Activated effector memory CD4-positive, alpha-beta T cell treated with Interleukin-2 at 50 U/mL for 16 hours (primary cell): ENCODE measurements around the gene TRIM71.
"Not testable (repeated sequence)": the region's sequence is repeated elsewhere in the genome, so short reads cannot be mapped to it uniquely, and the experiment has no call there.

ENCODE experiments used
- DNase-seq: peaks from one replicate; pipeline ENCODE4 v3.0.0-alpha.2; 2020

Gene TRIM71

DNA sequence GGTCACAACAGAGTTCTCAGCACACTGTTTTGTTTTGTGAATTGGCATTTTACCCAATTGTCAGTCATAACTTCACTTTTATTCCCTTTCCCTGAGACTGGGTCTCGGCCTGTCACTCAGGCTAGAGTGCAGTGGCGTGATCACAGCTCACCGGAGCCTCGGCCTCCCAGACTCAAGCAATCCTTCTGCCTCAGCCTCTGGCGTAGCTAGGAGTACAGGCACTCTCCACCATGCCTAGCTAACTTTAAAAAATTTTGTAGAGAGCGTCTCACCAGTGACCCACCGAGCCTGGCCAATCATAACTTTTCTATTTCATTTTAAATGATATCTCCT, 26.5 kb downstream of the TRIM71 start:
- DNase-seq = no peak

DNA sequence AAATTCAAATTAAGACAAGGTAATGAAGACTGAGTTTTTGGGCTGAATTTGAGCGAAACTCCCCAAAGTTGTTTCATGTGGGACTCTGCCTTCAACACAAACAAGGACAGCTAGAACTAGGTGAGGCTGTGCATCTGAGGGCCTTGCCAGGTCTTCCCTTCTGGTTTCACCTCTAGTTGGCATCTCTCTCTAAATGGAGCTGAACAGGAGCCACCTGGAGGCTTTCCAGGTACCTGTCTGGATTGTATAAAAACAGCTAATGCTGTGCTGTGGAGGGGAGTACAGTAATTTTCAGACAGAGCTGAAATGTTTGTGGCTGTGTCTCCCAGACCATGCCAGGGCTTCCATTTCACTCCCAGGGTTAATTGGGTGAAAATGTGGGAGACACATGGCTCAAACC, 27.1 kb downstream of the TRIM71 start:
- DNase-seq = no peak

- not testable (repeated sequence) for DNase-seq
Measured at GRCh38 chr3:32845546-32845945, 27.7 kb downstream of the TRIM71 start.

DNA sequence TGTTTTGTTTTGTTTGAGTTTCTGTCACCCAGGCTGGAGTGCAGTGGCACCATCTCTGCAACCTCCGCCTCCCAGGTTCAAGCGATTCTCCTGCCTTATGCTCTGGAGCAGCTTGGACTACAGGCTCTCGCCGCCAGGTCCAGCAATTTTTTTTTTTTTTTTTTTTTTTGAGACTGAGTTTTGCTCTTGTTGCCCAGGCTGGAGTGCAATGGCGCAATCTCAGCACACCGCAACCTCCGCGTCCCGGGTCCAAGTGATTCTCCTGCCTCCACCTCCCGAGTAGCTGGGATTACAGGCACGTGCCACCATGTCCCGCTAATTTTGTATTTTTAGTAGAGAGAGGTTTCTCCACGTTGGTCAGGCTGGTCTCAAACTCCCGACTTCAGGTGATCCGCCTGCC, 29.2 kb downstream of the TRIM71 start:
- DNase-seq = not testable (repeated sequence)

DNA sequence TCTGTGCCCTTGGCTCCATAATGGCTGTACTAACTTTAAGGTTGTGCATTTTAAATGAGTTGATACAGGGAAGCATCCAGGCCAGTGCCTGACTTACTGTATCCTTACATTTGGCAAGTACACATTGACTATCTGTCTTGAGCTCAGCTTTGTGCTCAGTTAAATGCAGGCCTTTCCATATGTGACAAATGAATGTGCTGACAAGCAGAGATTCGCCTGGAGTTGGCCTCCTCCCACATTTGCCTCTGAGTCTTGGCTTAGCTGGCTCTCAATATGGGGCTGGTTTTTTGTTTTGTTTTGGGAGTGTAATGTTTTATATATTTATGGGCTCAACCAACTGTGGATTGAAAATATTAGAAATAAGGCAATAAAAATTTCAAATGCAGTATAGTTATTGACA, 29.7 kb downstream of the TRIM71 start:
- no peak for DNase-seq

- DNase-seq = no peak
Measured at GRCh38 chr3:32848215-32848614, 30.4 kb downstream of the TRIM71 start.

DNA sequence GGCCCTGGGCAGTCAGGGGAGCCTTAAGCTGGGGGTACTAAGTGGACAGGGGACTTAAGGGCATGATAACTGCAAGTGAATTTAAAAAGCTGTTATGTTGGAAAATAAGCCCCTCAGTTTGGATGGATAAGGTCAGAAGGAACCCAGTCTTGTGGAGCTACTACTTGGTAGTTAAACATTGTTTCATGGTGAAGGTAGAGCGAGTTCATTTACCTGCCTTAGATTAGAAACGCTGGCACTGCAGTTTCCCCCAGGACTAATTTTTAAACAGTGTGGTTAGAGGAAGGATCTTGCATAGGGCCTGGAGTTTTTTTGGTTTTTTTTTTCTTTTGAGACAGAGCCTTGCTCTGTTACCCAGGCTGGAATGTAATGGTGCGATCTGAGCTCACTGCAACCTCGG, 31.2 kb downstream of the TRIM71 start:
- no peak for DNase-seq

GRCh38 chr3:32850226-32850625, 32.4 kb downstream of the TRIM71 start:
- no peak for DNase-seq

GRCh38 chr3:32850636-32851035, 32.8 kb downstream of the TRIM71 start:
- no peak for DNase-seq

- DNase-seq = no peak
Measured at GRCh38 chr3:32852146-32852545, 34.3 kb downstream of the TRIM71 start.

DNA sequence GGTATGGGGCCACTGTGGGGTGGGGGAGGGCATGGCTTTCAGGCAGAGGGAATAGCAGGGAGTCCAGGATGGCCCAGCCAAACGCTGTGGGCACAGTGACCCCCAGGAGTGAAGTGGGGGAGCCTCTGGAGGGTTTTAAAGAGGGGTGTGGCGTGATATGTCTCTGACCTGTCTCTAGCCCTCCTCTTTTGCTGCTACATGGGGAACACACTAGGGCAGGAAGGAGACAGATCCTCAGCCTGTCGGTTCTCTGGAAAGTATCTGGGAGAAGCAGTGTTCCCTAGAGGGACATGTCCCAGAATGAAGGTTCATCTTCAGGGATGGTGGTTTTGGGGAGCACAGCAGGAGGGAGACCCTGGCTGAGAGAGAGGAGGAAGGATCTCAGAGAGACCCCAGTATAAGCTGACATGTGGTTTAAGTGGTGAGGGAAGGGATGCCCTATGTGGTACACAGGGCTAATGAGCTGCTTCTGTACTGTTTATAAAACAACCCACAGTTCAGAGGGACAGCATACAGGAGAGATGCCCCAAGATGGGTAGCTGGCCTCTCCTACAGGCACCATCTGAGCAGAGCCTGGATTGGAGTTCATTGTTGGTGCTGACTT, 37.7 kb downstream of the TRIM71 start:
- no peak for DNase-seq

GRCh38 chr3:32856355-32856889, 38.6 kb downstream of the TRIM71 start:
- DNase-seq = no peak

GRCh38 chr3:32856901-32857507, 39.2 kb downstream of the TRIM71 start:
- no peak for DNase-seq

- no peak for DNase-seq
Measured at GRCh38 chr3:32857921-32858320, 40.1 kb downstream of the TRIM71 start.

DNA sequence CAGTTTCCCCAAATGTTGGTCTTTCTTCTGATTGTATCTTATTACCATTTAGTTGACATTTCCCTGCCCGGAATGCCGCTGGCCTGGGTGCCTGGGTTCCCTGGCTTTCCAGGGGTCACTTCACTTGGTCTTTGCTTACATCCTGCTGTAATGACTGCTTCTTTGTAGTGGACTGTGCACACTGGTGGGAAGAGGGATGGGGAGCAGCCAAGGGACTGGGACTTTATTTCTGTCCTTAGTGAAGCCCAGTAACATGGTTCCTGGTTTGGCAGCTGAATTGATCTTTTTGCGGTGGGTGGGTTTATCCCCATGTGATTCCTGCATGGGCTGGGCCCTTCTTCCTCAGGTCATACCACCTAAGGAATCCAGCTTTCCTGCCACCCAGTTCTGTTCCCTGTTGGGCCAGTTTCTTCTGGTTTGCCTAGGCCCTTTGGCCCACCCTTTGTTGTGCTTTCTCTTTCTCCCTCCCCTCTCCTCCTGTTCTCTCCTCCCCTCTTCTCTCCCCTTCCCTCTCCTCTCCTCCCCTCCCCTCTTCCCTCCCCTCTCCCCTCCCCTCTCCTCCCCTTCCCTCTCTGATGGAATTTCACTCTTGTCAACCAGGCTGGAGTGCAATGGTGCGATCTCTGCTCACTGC, 41.9 kb downstream of the TRIM71 start:
- no peak for DNase-seq

GRCh38 chr3:32860499-32860898, 42.7 kb downstream of the TRIM71 start:
- no peak for DNase-seq

GRCh38 chr3:32861681-32862080, 43.9 kb downstream of the TRIM71 start:
- no peak for DNase-seq

DNA sequence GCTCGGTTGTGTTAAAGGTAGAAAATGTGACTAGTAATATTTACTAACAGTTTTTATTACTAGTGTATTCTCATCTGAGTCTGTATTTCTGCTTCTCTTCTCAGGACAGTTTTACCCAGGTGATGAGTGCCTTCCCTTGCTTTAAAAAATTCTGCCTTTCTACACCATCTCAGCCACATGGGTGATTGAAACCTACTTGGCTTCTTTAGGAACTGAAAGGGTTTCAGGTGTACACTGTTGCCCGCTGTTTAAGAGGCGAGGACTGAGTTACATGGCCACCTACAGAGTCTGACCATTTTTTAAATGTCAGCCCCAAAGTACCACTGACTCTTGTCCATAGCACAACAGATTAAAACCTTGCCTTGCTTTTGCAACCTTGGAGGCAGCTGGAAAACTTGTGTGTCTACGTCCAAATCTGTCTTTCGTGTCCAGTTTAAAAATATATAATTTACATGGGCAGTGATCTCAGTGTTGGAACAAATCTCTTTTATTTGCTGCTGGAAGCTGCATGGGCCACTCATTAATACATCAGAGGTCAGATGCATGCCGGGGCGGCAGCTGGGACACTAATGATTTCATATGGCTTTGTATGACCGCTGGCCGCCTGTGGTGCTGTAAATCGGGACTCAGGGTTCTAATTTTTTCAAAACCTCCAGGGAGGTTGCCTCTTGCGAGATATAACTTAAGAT, 44.6 kb downstream of the TRIM71 start:
- no peak for DNase-seq

- no peak for DNase-seq
Measured at GRCh38 chr3:32862936-32863487, 45.2 kb downstream of the TRIM71 start.

GRCh38 chr3:32865383-32865782, 47.6 kb downstream of the TRIM71 start:
- no peak for DNase-seq

DNA sequence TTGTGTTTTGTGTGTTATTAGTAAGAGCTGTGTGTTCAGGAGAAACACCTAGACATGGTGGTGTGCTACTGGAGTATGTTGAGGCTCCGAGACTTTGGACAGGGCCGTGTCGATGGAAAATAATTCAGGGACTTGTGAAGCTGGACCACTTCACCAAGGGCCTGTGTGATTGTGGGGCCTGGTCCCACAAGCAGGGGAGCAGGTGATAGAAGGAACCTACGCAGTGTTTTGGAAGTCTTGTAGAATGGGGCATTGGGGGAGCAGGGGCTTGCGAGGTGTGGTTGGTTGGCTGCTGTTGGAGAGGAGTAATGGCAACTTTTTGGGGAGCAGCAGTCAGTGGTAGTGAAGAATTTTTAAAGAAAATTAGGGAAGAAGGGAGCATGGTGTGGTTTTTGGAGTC, 48.7 kb downstream of the TRIM71 start:
- DNase-seq = no peak

GRCh38 chr3:32867954-32868353, 50.2 kb downstream of the TRIM71 start:
- no peak for DNase-seq

DNA sequence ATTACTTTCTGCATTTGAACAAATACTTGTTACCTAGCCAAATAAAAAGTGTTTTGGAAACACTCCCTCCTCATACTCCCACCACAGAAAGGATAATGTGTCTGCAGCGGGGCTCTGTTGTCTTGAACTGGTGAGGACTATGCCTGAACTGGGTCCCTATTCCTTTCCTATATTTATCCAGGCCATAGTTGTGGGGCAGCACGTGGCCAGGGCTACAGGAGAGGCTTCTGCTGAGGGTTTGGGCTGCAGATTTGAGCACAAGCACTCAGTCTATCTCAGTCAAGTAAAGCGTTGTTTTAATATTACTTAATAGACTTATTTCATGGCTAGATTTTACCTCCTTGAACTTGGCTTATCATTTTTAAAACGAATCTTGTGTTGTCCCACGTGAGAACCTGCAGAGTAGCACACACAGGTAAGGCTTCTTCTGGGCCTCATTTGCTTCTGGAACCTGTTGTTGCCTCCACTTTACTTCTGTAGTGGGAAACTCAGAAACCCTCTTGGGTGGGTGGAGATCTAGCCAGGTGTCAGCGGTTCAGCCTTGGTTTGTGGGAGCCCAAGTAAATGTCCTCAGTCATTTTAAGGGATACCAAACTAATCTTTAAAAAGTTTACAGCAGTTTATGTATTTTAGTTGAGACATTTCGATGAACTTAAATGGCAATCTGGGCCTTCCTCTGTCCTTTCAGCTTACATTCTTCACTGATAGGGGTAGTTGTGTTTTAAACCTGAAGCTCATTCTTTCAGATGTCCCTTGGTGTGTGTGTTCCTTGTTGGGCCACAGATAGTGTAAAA, 51.1 kb downstream of the TRIM71 start:
- no peak for DNase-seq
